Adipose tissue (tissue), 3 donors: Measurements from ENCODE around the gene HS3ST3A1. TPM values are rescaled to one million over a fixed set of nuclear protein-coding genes. Genes with fewer than 3 reads are reported as not detected.
"Not testable (repeated sequence)": the region's sequence is repeated elsewhere in the genome, so short reads cannot be mapped to it uniquely, and the experiment has no call there.

ENCODE experiments used
- H3K27ac ChIP-seq: one replicate; pipeline ENCODE4 v1.5.1; 2013; ENCODE audit warnings: low read depth, low read length
- WGBS, 3 donors: extraction: QIAGEN DNeasy Blood & Tissue Kit; methylation state at CpG; one replicate each; pipeline ENCODE4 v1.1.7; 2013; 5-methylcytosine and 5-hydroxymethylcytosine counted together
- polyA plus RNA-seq, 3 donors: library from polyadenylated mRNA; stranded (reverse); fragments of 200-250 nt; gene quantifications; one replicate each; pipeline ENCODE4 v1.2.3, GENCODE V29; 2013
- donor health status: healthy with polysubstance abuse.
- donor health status: Bipolar disorder and iron deficiency.
- donor health status: healthy.

Gene HS3ST3A1
- polyA plus RNA-seq, 3 donors: 0.07 to 1.8 (median 0.61) TPM

DNA sequence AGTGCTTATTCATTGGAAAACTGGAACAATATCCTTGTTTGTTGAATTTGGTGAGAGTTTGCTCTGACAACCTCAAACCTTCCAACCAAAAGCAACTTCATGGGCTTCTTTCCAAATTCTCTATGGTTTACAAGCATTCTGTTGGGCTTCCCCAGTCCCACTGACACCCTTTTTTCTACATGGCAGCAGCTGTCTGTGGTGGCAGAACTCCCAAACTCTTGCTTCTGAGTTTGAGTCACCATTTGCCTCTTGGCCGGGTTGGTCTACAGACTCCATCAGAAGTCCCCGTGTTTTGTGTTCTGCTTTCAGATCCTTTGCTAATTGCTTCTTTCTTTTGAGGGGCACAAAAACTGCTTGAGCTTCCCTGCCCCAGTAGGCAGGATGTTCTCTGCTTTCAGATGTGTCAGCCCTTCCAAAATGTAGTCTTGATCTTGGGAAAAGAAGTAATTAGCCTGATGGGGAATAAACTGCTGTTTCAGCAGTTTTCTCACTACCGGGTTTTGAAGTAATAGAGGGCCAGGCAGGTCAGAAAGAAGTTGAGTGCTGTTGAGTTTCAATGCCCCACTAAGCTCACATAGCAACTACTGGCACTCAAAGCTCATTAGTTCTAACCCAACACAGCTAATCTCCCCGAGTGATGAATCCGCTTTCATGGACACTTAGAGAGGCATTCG lies 80.7 kb downstream of the HS3ST3A1 start:
- H3K27ac ChIP-seq: no peak overlapping the region
- 64 to 89% (median 86%) methylated on average over 6 of the region's 6 CpGs for WGBS, 3 donors

DNA sequence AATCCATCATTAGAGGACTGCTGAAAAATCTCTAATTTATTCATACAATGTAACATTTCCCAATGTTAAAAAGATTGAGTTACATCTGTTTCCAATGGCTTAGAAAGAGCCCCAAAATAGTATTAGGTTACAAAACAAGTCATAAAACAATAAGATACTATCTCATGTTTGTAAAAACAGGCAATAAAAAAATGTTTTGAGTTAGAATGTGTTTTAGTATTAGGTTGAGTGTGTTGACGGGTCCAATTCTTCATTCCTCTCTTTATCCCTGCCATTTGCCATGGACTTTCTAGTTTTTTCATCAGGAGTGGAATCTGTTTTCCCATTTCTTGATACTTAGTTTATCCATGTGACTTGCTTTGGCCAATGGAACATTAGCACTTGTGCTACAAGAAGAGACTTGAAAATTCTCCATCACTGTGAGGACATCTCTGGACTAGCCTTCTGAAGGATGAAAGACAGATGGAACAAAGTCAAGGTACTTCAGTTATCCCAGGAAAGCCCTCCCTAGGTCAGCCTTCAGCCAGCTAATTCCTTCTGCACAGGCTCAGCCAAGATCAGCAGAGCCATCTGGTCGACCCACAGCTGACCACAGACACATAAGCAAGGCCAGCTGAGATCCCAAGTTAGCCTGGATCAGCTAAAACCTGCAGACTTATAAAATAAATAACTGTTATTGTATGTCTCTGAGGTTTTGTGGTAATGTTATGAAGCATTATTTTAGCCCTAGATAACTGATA lies 83.3 kb downstream of the HS3ST3A1 start:
- no peak overlapping the region for H3K27ac ChIP-seq
- WGBS, 3 donors: 74 to 88% (median 85%) methylated on average over 2 of the region's 2 CpGs

DNA sequence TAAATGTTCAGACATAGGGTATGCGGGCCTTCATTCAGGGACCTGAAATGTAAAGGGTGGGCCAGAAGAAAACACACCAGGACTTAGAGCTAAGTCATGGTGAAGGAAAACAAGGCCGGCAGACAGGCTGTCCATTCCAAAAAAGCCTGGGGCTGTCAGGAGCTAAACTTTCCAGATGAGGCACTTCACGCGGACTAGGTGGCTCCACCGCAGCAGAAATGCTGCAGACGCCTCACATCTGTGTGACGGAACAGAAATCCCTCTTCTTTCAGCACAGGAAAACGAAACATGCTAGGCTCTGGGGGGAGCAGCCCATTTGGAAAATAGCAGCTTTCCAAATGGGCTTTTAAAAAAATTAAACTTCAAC lies 88.7 kb downstream of the HS3ST3A1 start:
- H3K27ac ChIP-seq: no peak overlapping the region
- WGBS, 3 donors: 60 to 66% (median 66%) methylated on average over 8 of the region's 8 CpGs

DNA sequence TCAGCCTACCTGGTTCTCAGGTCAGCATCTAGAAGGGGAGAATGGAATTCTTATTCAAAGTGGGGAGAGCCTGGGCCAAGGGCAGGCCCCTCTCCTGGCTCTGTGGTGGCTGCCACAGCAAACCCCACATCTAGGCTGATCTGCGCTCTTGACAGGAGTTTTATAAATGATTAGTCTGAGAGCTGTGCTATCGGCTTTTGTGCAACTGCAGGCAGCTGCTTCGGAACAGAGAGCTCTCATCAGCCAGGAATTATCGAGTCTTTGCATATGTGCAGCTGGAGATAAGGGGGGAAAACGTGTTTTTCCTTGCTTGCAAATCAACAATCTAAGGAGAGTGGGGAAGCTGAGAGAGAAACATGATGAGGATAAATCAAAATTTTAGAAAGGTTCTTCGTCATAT lies 91.7 kb downstream of the HS3ST3A1 start:
- WGBS, 3 donors: 12 to 25% (median 20%) methylated on average over 6 of the region's 6 CpGs
- no peak overlapping the region for H3K27ac ChIP-seq

DNA sequence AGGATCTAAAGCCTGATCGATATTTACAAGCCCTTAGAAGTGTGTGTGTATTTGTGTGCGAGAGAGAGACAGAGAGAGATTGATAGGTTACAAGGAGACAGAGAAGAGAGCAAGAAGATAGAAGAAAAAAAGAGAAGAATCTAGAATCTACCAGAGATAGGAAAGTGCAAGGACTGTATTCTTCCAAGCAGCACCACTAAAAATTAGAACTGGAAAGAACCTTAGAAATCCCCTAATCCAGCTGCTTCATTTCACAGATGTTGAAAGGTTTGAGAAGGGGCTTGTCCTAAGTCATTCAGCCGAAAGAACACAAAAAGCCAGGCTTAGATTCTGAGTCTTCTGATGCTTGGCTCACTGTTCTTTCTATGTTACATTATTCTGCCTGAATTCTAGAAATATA lies 92.2 kb downstream of the HS3ST3A1 start:
- 63 to 71% (median 70%) methylated on average over 3 of the region's 3 CpGs for WGBS, 3 donors
- no peak overlapping the region for H3K27ac ChIP-seq

DNA sequence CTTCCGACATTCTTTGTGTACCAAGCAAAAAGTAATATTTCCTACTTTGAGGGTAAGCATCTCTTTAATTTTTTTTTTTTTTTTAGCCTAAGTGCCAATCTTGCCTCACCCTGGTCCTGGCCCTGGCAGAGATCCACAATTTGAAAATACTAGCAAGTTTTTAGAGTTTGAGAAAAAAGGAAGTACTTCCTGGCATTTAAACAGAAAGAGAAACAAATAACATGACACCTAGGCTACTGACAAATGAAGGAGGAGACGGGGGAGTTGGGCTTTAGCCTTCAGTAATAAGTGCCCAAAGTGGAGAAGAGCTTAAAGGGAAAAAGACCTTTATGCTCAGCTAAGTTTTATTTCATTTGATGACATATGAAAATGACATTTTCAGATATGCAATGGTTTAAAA lies 92.8 kb downstream of the HS3ST3A1 start:
- no peak overlapping the region for H3K27ac ChIP-seq
- WGBS, 3 donors: 33 to 62% (median 48%) methylated on average over 2 of the region's 2 CpGs

DNA sequence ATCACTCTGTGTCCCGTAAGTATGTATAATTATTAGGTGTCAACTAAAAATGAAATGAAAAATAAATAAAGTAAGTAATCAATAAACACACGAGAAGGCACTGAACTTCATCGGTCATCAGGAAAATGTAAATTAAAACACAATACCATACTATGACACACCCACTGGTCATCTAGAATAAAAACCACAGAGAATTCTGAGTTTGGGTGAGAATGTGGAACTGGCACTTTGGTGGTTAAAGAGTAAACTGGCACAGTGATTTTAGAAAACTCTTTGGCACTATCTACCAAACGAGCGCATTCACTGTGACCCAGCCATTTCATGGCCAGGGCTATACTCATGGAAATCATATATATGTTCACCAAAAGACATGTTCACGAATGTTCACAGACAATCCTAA lies 98.2 kb downstream of the HS3ST3A1 start:
- H3K27ac ChIP-seq: no peak overlapping the region
- 79 to 88% (median 83%) methylated on average over 6 of the region's 6 CpGs for WGBS, 3 donors

DNA sequence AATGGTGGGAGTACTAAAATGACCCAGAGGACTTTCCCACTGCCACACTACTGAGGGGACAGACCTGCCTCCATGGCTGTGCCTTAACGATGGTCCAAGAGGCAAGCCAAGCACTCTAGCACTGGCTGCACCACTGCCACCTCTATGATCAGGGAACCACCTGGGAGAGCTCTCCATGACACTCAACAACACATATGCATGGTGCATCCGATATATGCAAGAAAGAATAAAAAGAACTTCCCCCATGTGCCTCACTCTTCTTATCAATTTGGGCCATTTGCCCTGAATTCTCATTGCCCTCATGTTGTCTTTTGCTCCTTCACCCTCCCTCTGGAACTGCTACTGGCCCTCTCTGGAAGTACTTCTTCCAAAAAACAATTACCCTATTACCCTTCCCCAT lies 99.5 kb downstream of the HS3ST3A1 start:
- 86 to 97% (median 87%) methylated on average over 2 of the region's 2 CpGs for WGBS, 3 donors
- no peak overlapping the region for H3K27ac ChIP-seq

DNA sequence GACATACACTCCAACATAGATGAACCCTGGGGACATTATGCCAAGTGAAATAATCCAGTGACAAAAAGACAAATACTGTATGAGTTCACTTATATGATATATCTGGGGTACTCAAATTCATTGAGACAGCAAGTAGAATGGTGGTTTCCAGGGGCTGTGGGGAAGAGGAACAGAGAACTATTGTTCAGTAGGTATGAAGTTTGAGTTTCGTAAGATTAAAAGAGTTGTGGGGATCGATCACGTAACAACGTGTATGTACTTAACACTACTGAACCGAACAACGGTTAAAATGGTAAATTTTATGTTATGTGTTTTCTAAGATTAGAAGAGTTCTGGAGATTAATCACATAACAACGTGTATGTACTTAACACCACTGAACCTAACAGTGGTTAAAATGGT lies 100.8 kb downstream of the HS3ST3A1 start:
- H3K27ac ChIP-seq: no peak overlapping the region
- WGBS, 3 donors: 65 to 92% (median 90%) methylated on average over 7 of the region's 7 CpGs

DNA sequence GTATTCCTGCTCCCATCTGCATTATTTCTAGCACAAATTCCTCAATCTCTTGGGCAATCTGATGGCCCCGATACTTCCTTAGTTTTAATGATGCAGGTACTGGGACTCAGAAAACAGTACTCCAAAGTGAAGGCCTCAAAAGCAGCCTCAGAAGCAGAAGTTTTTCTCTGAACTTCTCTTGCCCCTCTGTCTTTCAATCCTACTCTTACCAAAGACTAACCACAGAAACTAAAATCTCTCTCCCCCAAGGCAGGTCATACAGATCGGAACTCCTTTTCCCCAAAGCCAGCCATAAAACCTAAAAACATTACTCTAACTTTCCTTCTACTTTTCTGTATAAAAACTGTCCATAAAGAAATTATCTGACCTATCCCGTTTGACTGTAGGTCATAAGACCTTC lies 103.5 kb downstream of the HS3ST3A1 start:
- 60 to 88% (median 82%) methylated on average over 3 of the region's 3 CpGs for WGBS, 3 donors
- no peak overlapping the region for H3K27ac ChIP-seq

DNA sequence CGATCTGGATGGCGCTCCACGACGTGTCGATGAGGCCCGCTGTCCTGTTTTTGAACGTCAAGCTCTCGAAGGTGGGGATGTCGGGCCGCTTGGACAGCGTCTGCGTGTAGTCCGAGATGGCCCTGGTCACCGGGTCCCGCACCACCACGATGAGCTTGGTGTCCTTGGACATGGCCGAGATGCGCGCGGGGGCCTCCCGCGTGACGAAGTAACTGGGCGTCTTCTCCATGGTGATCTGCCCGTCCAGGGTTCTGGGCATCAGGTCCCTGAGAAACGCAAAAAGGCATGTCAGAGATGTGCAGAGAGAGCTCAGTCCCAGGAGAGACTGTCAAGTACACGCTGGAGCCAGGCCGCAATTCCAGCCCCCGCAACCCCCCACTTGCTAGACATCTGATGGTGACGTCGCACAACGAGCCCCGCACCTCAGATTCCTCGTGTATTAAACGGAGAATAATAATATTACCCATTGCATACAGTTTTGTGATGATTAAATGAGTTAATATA lies 105.1 kb downstream of the HS3ST3A1 start:
- 93 to 95% (median 94%) methylated on average over 22 to 23 of the region's 35 CpGs for WGBS, 3 donors
- not testable (repeated sequence) for H3K27ac ChIP-seq

DNA sequence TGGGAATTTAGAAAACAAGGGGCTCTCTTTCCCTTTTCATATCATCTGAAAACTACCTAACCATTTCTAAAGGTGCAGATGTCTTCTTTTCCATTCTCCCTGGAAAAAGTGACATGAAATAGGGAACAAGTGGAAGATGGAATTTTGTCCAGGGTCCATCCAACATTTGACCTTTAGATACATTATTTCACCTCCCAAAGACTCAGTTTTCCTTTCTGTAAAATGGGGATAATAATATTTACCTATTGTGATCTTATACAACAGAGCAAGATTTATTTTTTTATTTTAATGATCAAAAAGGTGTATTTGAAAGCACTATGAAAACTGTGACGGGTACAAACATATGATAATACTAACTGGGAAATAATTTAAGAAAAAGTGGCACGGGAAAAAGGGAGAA lies 106.3 kb downstream of the HS3ST3A1 start:
- no peak overlapping the region for H3K27ac ChIP-seq
- WGBS, 3 donors: 78 to 88% (median 80%) methylated on average over 2 of the region's 2 CpGs

DNA sequence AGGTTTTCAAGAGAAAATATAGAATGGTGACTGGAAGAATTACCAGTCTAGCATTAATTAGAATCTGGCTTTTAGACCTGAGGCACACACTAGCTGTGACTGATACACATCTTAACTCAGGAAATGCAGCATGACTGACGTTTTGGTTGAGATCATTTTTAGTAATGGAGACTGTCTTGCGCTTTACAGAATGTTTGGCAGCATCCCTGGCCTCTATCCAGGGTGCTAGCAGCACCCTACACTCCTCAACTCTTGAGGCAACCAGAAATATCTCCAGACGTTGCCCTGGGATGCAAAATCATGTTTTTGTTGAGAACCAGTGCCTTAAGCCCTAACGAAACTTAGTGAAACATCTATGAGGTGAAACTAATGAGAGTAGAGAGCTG lies 109.0 kb downstream of the HS3ST3A1 start:
- 58 to 69% (median 65%) methylated on average over 4 of the region's 4 CpGs for WGBS, 3 donors
- H3K27ac ChIP-seq: no peak overlapping the region

DNA sequence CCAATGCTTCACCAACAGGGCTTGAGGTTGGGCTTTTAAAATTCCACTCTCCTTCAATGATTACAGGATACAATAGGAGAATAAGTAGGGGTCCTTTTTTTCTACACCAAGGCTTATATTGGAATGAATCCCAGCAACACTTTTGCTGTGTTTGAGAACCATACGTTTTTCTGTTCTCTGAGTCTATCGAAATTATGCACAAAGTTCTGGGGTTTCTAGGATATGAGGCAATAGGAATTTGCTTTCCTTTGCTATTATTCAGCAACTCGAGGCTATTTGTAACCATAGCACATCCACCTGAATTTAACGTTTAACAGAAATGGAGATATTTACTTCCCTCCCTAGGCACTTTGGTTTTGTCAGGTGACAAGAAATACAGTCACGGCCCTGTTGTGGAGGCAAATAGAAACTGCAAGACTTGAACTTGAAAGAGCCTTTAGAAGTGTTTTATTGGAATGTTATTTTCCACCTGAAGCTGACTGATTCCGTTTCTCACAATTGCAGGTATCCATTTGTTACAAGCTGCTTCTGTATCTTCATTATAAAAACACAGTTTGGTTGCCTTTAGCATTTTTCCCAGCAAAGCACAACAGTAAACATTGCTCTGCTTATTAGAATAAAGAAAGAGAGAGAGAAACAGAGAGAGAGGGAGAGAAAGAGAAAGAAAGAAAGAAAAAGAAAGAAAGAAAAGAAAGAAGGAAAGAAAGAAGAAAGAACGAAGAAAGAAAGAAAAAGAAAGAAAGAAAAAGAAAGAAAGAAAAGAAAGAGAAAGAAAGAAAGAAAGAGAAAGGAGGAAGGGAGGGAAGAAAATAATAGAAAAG lies 109.6 kb downstream of the HS3ST3A1 start:
- H3K27ac ChIP-seq: no peak overlapping the region
- 50 to 65% (median 55%) methylated on average over 7 of the region's 7 CpGs for WGBS, 3 donors

DNA sequence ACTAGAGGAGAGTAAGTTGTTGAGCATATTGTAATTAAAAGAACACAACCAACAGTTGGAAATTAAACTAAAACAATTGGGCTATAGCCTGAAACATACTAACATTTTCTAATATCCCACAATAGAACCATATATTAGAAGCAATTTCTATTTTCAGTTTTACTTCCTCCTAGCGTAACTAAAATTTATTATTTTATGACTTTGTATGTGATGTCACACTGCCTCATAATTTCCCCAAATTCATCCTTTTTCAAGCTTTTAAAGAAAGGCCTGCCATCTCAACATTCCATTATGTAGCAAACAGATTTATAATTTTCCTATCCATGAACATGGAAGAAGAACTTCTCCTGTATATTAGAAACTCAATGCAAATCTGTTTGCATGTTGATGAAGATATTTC lies 110.2 kb downstream of the HS3ST3A1 start:
- no peak overlapping the region for H3K27ac ChIP-seq
- 72 to 86% (median 83%) methylated on average over 1 of the region's 1 CpG for WGBS, 3 donors

DNA sequence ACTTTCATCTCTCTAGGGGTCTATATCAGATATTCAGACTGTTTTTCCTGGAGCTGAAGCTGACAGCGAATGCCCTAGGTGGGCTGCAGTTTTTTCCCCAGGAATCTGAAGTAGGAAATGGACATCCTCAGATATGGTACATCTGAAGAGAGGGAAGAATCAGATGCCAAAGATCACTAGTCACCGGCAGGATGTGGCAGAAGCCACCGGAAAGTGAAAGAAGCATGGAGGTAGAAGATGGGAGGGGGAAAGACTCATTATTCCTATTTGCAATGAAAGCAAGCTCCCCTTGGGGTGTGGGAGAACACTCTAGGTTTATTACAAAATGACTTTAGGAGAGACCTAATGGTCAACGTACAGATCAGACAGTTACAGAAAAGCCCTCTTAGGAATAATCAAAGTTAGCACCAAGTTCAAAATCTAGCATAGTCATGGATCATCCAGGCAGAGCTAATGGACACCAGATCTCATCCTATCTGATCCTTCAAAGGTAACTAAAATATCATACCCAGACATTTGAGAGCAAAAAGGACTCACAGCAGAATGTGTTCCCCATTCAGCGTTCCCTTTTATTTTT lies 110.7 kb downstream of the HS3ST3A1 start:
- no peak overlapping the region for H3K27ac ChIP-seq
- WGBS, 3 donors: 71 to 87% (median 73%) methylated on average over 5 of the region's 5 CpGs

DNA sequence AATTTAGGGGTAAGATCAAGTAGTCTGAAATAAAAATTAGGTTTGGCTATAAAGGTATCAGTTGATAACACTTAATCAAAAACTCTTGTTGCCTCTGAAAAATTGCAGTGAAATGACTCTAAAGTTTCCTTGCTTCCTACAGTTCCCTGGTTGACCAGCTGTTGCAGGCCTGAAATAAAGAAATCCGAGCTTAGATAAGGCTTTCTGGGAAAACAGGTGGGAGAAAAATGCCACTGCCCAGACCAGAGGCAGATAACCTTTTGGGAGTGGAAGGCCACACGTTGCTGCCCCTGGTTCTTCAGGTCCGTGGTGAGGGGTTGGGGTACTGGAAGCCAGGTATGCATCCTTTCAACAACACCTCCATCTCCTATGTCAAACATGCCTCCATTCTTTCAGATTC lies 111.3 kb downstream of the HS3ST3A1 start:
- H3K27ac ChIP-seq: no peak overlapping the region
- 55 to 68% (median 64%) methylated on average over 3 of the region's 3 CpGs for WGBS, 3 donors

DNA sequence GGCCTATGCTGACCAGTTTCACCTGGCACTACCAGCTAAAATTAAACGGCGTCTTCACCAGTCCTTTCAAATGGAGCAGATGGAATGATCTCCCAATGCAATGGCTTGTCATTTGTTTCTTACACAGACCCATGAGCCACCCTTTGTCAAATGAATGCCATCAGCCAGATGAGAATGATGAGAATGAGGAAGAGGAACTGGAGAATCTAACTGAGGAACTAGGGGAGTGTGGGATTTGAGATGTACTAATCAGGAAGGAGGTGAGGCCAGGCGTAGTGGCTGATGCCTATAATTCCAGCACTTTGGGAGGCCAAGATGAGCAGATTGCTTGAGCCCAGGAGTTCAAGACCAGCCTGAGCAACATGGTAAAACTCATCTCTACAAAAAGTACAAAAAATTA lies 116.4 kb downstream of the HS3ST3A1 start:
- H3K27ac ChIP-seq: no peak overlapping the region
- WGBS, 3 donors: 82 to 89% (median 88%) methylated on average over 3 of the region's 3 CpGs

DNA sequence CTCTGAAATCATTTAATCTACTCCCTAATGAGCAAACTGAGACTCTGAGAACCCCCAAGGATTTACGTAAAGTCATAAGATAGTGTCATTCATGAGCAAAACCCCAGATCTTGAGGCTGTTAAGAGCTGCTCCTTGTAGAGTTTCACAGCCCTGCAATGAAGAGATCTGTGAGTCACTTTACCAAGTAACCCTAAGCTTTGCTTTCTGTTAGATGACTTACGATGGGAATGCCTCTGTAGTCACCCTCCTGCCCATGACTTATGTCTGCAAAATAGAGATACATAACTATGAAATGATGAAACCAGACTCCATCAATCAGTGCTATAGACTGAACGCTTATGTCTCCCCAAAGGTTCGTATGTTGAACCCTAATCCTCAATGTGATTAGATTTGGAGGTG lies 117.7 kb downstream of the HS3ST3A1 start:
- H3K27ac ChIP-seq: no peak overlapping the region
- WGBS, 3 donors: 91 to 94% (median 94%) methylated on average over 4 of the region's 4 CpGs
